Parathyroid adenoma (tissue), 2 donors: ENCODE measurements around the gene IL1RAPL1.

Experiments used
- H2AFZ ChIP-seq: fragments of 300-600 bp; sonication (generic); one replicate; pipeline ENCODE4 v1.7.0; 2017; ENCODE audit warnings: antibody characterized with exemption, mild to moderate bottlenecking
- H3K27ac ChIP-seq: fragments of 300-600 bp; sonication (generic); one replicate; pipeline ENCODE4 v1.7.0; 2017
- H3K27me3 ChIP-seq: fragments of 300-600 bp; sonication (generic); one replicate; pipeline ENCODE4 v1.7.0; 2017; ENCODE audit warnings: low read length; ENCODE audit not compliant: control insufficient read depth, insufficient read depth
- H3K36me3 ChIP-seq: fragments of 300-600 bp; sonication (generic); one replicate; pipeline ENCODE4 v1.7.0; 2017; ENCODE audit warnings: low read length; ENCODE audit not compliant: control insufficient read depth, insufficient read depth
- H3K4me1 ChIP-seq: fragments of 300-600 bp; sonication (generic); one replicate; pipeline ENCODE4 v1.7.0; 2017; ENCODE audit warnings: control low read depth
- H3K4me2 ChIP-seq: fragments of 300-600 bp; sonication (generic); one replicate; pipeline ENCODE4 v1.7.0; 2017; ENCODE audit warnings: low read length
- H3K4me3 ChIP-seq: fragments of 300-600 bp; sonication (generic); one replicate; pipeline ENCODE4 v1.7.0; 2017; ENCODE audit warnings: low read depth, low read length
- H3K79me2 ChIP-seq: fragments of 300-600 bp; sonication (generic); one replicate; pipeline ENCODE4 v1.7.0; 2017; ENCODE audit warnings: control low read depth
- H3K9ac ChIP-seq: fragments of 300-600 bp; sonication (generic); one replicate; pipeline ENCODE4 v1.7.0; 2017; ENCODE audit warnings: mild to moderate bottlenecking
- H3K9me3 ChIP-seq: fragments of 300-600 bp; sonication (generic); one replicate; pipeline ENCODE4 v1.7.0; 2017; ENCODE audit warnings: low read length; ENCODE audit not compliant: control insufficient read depth
- CTCF ChIP-seq: fragments of 300-600 bp; sonication (generic); IDR thresholded peaks from one replicate; pipeline ENCODE4 v1.7.0; 2017; ENCODE audit warnings: antibody characterized with exemption, mild to moderate bottlenecking
- donor health status: primary hyperparathyroidism.

Gene IL1RAPL1

GRCh38 chrX:29788991-29789699 is 1201.9 kb downstream of the IL1RAPL1 start:
- Histone ChIP-seq H3K4me1 (no peaks in the 10 kb centered on the region), H3K27ac (no peak overlapping the region), H3K4me2 (no peak overlapping the region), H3K4me3 (no peak overlapping the region), H3K27me3 (no peaks in the 10 kb centered on the region), H2AFZ (no peak overlapping the region), H3K9ac (no peak overlapping the region), H3K9me3 (no peaks in the 10 kb centered on the region), H3K79me2 (no peaks in the 10 kb centered on the region), H3K36me3 (no peaks in the 10 kb centered on the region)
- TF ChIP-seq CTCF, result no peak

- Histone ChIP-seq H3K4me2 (no peak overlapping the region), H3K9ac (no peak overlapping the region), H3K4me1 (no peaks in the 10 kb centered on the region), H3K79me2 (no peaks in the 10 kb centered on the region), H3K27me3 (no peaks in the 10 kb centered on the region), H3K36me3 (no peaks in the 10 kb centered on the region), H3K4me3 (no peak overlapping the region), H3K27ac (no peak overlapping the region), H3K9me3 (no peaks in the 10 kb centered on the region), H2AFZ (no peak overlapping the region)
- TF ChIP-seq CTCF, result no peak
Observed at GRCh38 chrX:29792335-29792734, 1205.1 kb downstream of the IL1RAPL1 start.

- Histone ChIP-seq H3K27me3 (no peaks in the 10 kb centered on the region), H3K4me2 (no peak overlapping the region), H3K79me2 (no peaks in the 10 kb centered on the region), H3K36me3 (no peaks in the 10 kb centered on the region), H3K9ac (no peak overlapping the region), H2AFZ (no peak overlapping the region), H3K4me3 (no peak overlapping the region), H3K4me1 (no peaks in the 10 kb centered on the region), H3K9me3 (no peaks in the 10 kb centered on the region), H3K27ac (no peak overlapping the region)
- no peak for TF ChIP-seq CTCF
Observed at GRCh38 chrX:29797156-29797555, 1209.9 kb downstream of the IL1RAPL1 start.

GRCh38 chrX:29798469-29798868 is 1211.2 kb downstream of the IL1RAPL1 start:
- H3K27me3 ChIP-seq, result no peaks in the 10 kb centered on the region
- no peaks in the 10 kb centered on the region for H3K9me3 ChIP-seq
- no peak overlapping the region for H3K4me3 ChIP-seq
- no peaks in the 10 kb centered on the region for H3K4me1 ChIP-seq
- no peak overlapping the region for H3K4me2 ChIP-seq
- no peak overlapping the region for H3K27ac ChIP-seq
- H3K9ac ChIP-seq, result no peak overlapping the region
- no peak for TF ChIP-seq CTCF
- H3K36me3 ChIP-seq, result no peaks in the 10 kb centered on the region
- H3K79me2 ChIP-seq, result no peaks in the 10 kb centered on the region
- H2AFZ ChIP-seq, result no peak overlapping the region

GRCh38 chrX:29813174-29813573 is 1225.9 kb downstream of the IL1RAPL1 start:
- Histone ChIP-seq H3K9me3 (no peaks in the 10 kb centered on the region), H3K79me2 (no peaks in the 10 kb centered on the region), H3K36me3 (no peaks in the 10 kb centered on the region), H3K27me3 (no peaks in the 10 kb centered on the region), H3K4me3 (no peak overlapping the region), H2AFZ (no peak overlapping the region), H3K4me1 (no peaks in the 10 kb centered on the region), H3K27ac (no peak overlapping the region), H3K4me2 (no peak overlapping the region), H3K9ac (no peak overlapping the region)
- no peak for TF ChIP-seq CTCF
